GM12878 (cell line): ENCODE results near the gene PLEKHG4B. TPM values are rescaled to one million over a fixed set of nuclear protein-coding genes. Genes with fewer than 3 reads are reported as not detected.

Experiments
- ATAC-seq: fragments of 200-7000 bp; cut with Tn5 transposase; 3 replicates; pipeline ENCODE4 v1.9.1; 2020; ENCODE audit warnings: mild to moderate bottlenecking, moderate library complexity
- BruUV-seq: library from RNA; stranded (reverse); fragments of 400-500 nt; replicated peaks from 2 replicates; lab custom pipeline; 2021; lab: Mats Ljungman, UMichigan
- CTCF ChIA-PET: fragments of 300-600 bp; sonication (Branson Sonifier 250); formaldehyde crosslinking; extraction: SDS; loops from one replicate; lab custom pipeline; 2021; ENCODE audit warnings: inconsistent platforms; lab: Yijun Ruan, JAX
- POLR2A ChIA-PET: fragments of 350-600 bp; formaldehyde crosslinking; extraction: SDS; loops from one replicate; lab custom pipeline; 2021; ENCODE audit warnings: inconsistent platforms; lab: Charles Lee
- RAD21 ChIA-PET: fragments of 300-600 bp; sonication (Branson Sonifier 250); formaldehyde crosslinking; loops from one replicate; lab custom pipeline; 2023; ENCODE audit warnings: antibody characterized with exemption; ENCODE audit not compliant: unreplicated experiment; lab: Charles Lee
- SMC1A ChIA-PET: fragments of 300-600 bp; sonication (Branson Sonifier 250); formaldehyde crosslinking; loops from one replicate; lab custom pipeline; 2023; ENCODE audit not compliant: unreplicated experiment, uncharacterized antibody; lab: Charles Lee
- DNase-seq: peaks from one replicate; pipeline ENCODE4 v3.0.0-alpha.2; 2011; ENCODE audit warnings: low read depth, low spot score
- FAIRE-seq: peaks from 3 replicates; lab custom pipeline; 2011; peaks lifted over from hg19 to GRCh38; lab: Jason Lieb, UNC
- H2AFZ ChIP-seq: 2 replicates; pipeline ENCODE4 v1.6.0; 2011; ENCODE audit warnings: low read depth, low read length, control low read depth; ENCODE audit not compliant: control insufficient read depth
- H3K27ac ChIP-seq: 2 replicates; pipeline ENCODE4 v1.5.1; 2011; ENCODE audit warnings: control low read depth; ENCODE audit not compliant: control insufficient read depth, insufficient read depth
- H3K27me3 ChIP-seq, 2 experiments: replicated peaks in 1 of 2; 2 replicates each; pipeline versions ENCODE4 v1.6.0 to v1.6.1; 2011; ENCODE audit warnings: low read length in 1 of 2; ENCODE audit not compliant: control insufficient read depth in 2 of 2, insufficient read depth in 2 of 2
- H3K36me3 ChIP-seq, 2 experiments: 2 replicates each; pipeline ENCODE4 v1.5.1; 2011; ENCODE audit warnings: low read length in 1 of 2; ENCODE audit not compliant: control insufficient read depth in 2 of 2, insufficient read depth in 2 of 2
- H3K4me1 ChIP-seq: 2 replicates; pipeline ENCODE4 v1.6.1; 2011; ENCODE audit warnings: mild to moderate bottlenecking, low read length, moderate library complexity, mixed read lengths; ENCODE audit not compliant: control insufficient read depth, insufficient read depth
- H3K4me2 ChIP-seq: 2 replicates; pipeline ENCODE4 v1.6.0; 2011; ENCODE audit warnings: control low read depth; ENCODE audit not compliant: control insufficient read depth, insufficient read depth
- H3K4me3 ChIP-seq: fragments of 200-600 bp; sonication (generic); 2 replicates; pipeline ENCODE4 v1.5.1; 2016
- H3K79me2 ChIP-seq: 2 replicates; pipeline ENCODE4 v1.6.0; 2011; ENCODE audit warnings: low read length; ENCODE audit not compliant: control insufficient read depth, insufficient read depth
- H3K9ac ChIP-seq: 2 replicates; pipeline ENCODE4 v1.8.0; 2011; ENCODE audit warnings: low read length, control low read depth, mixed read lengths; ENCODE audit not compliant: control insufficient read depth, insufficient read depth
- H3K9me3 ChIP-seq: replicated peaks from 3 replicates; pipeline ENCODE4 v1.5.1; 2011; ENCODE audit warnings: mild to moderate bottlenecking, low read length; ENCODE audit not compliant: control insufficient read depth, insufficient read depth
- H4K20me1 ChIP-seq: 2 replicates; pipeline ENCODE4 v1.6.0; 2011; ENCODE audit not compliant: control insufficient read depth, insufficient read depth
- BCL11A ChIP-seq: IDR thresholded peaks from 2 replicates; pipeline ENCODE4 v1.6.1; 2011; ENCODE audit warnings: low read depth, low read length
- CREB1 ChIP-seq: IDR thresholded peaks from 2 replicates; pipeline ENCODE4 v1.6.1; 2012; ENCODE audit warnings: low read depth, mild to moderate bottlenecking, inconsistent platforms
- FOS ChIP-seq: IDR thresholded peaks from 3 replicates; pipeline ENCODE4 v1.6.1; 2011; ENCODE audit warnings: borderline replicate concordance; ENCODE audit not compliant: insufficient read length; ENCODE audit errors: extremely low read depth
- MYC ChIP-seq: IDR thresholded peaks from 2 replicates; pipeline ENCODE4 v1.6.1; 2011; ENCODE audit warnings: mild to moderate bottlenecking, low read length, moderate library complexity, inconsistent platforms; ENCODE audit not compliant: insufficient read depth, insufficient replicate concordance, insufficient read length, severe bottlenecking
- POLR2A ChIP-seq: IDR thresholded peaks from 2 replicates; pipeline ENCODE4 v1.6.1; 2011; ENCODE audit warnings: low read depth, mild to moderate bottlenecking, low read length
- POLR2AphosphoS2 ChIP-seq: IDR thresholded peaks from 2 replicates; pipeline ENCODE4 v1.6.1; 2011; ENCODE audit warnings: low read depth, mild to moderate bottlenecking, low read length, improper control_type of control experiment, moderate library complexity
- SRF ChIP-seq, 2 experiments: IDR thresholded peaks; 2 replicates each; pipeline ENCODE4 v1.6.1; 2011; ENCODE audit warnings: low read depth in 2 of 2, low read length in 2 of 2, mild to moderate bottlenecking in 1 of 2, moderate library complexity in 1 of 2
- ZNF217 ChIP-seq: fragments of 450-650 bp; IDR thresholded peaks from 2 replicates; pipeline ENCODE4 v1.6.1; 2017; ENCODE audit warnings: antibody characterized with exemption, mild to moderate bottlenecking
- WGBS: methylation state at CpG from one replicate; pipeline ENCODE4 v1.1.6; 2016; ENCODE audit warnings: low lambda C conversion rate; ENCODE audit not compliant: insufficient replicate concordance, insufficient coverage; ENCODE audit errors: missing lambda C conversion rate; 5-methylcytosine and 5-hydroxymethylcytosine counted together
- in situ Hi-C: fragments of 300-500 bp; cut with MboI; formaldehyde crosslinking; loops from 9 replicates; pipeline ENCODE4 v1.14.3; 2018; ENCODE audit warnings: mixed read lengths
- intact Hi-C: fragments of 100-400 bp; cut with micrococcal nuclease; formaldehyde crosslinking; loops from one replicate; pipeline ENCODE4 v1.14.2; 2022; ENCODE audit not compliant: unreplicated experiment
- polyA plus RNA-seq, 11 experiments: library from polyadenylated mRNA; depleted of rRNA in 4 of 11; unstranded in 6 of 11; stranded (reverse) in 5 of 11; fragments of >200 nt; fragmentation: Nextera tagmentation in 4 of 11; fragmentation: Illumina TruSeq in 1 of 11; extraction: Ambion mirVana in 4 of 11; extraction: Trizol in 1 of 11; gene quantifications; 1 replicate in 1 of 11; 2 replicates in 10 of 11; pipeline versions ENCODE4 v1.2.1 to v1.2.3, GENCODE V29; 2011 to 2016; ENCODE audit warnings: inconsistent platforms in 2 of 11, missing spikeins in 2 of 11, low read depth in 1 of 11
- total RNA-seq, 4 experiments: library from RNA; depleted of rRNA in 3 of 4; stranded (reverse); fragments of >200 nt in 3 of 4; fragmentation: Illumina TruSeq in 1 of 4; extraction: Trizol in 1 of 4; gene quantifications; 2 replicates each; pipeline versions ENCODE4 v1.2.1 to v1.2.3, GENCODE V29; 2013 to 2021
- TF ChIP-seq, protein P1 (sequence below): fragments of 450-650 bp; IDR thresholded peaks from 2 replicates; pipeline ENCODE4 v1.6.1; 2016; ENCODE audit warnings: mild to moderate bottlenecking
- TF ChIP-seq, protein P2 (sequence below): IDR thresholded peaks from 2 replicates; pipeline ENCODE4 v1.6.1; 2011; ENCODE audit warnings: borderline replicate concordance, low read depth, mild to moderate bottlenecking, moderate library complexity, low read length; ENCODE audit not compliant: insufficient read depth, poor library complexity, severe bottlenecking
- TF ChIP-seq, protein P3 (sequence below): fragments of 450-650 bp; IDR thresholded peaks from 2 replicates; pipeline ENCODE4 v1.6.1; 2017; ENCODE audit warnings: mild to moderate bottlenecking, low read depth, inconsistent platforms; ENCODE audit not compliant: poor library complexity, severe bottlenecking

PLEKHG4B gene
- total and polyA plus RNA-seq, 10 of the 15 experiments (the other 5 are each of a cell fraction or from before 2014, with no cell fraction given): under 0.01 to 0.05 (median 0.01) TPM; not detected in 6

DNA sequence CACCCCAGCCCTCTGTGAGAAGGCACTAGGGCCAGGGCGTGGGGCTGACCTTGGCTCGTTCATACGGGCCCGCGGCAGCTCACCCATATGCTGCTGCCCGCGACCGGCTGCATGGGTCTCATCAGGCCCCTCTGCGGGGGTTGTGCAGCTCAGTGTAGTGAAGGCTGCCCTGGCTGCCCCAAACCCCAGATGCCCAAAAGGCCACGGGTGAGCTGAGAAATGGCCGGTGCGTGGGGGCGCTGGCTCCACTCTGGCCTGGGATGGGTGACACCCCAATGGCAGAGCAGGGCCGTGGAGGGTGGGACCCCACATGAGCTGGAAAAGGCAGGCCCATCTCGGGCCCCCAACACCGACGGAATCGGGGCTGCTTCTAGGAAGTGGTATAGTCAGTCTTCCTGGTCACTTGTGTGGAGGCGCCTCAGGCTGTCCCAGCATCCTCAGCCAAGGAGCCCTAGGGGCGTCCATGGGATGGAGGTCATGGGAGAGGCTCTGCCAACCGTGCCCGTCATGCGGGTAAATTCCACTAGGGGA is 79.9 kb downstream of the PLEKHG4B start:
- FAIRE-seq (no peak), ATAC-seq (no peak), DNase-seq (no peak)
- intact Hi-C loops (no loop called here), in situ Hi-C loops (no loop called here)
- Histone ChIP-seq H3K79me2 (no peaks in the 10 kb centered on the region), H3K9me3 (no peaks in the 10 kb centered on the region), H3K27me3 (peaks cover 0 to 3% of the 10 kb centered on the region in 2 experiments; a peak in 2 of 4 replicates), H3K27ac (no peak overlapping the region), H3K9ac (no peak overlapping the region), H3K4me2 (no peak overlapping the region), H2AFZ (no peak overlapping the region), H3K4me3 (no peak overlapping the region), H3K4me1 (no peaks in the 10 kb centered on the region)
- ChIA-PET RAD21 (no interaction called here), CTCF (no interaction called here), SMC1A (no interaction called here)
- no peak for TF ChIP-seq ZNF217
- TF ChIP-seq CREB1: no peak
- no peak for TF ChIP-seq FOS
- no peak for TF ChIP-seq SRF (IDR thresholded peaks at IDR 0.05; ENCODE audit: low read depth in 2 of 2, low read length in 2 of 2)
- TF ChIP-seq, protein P1, sequence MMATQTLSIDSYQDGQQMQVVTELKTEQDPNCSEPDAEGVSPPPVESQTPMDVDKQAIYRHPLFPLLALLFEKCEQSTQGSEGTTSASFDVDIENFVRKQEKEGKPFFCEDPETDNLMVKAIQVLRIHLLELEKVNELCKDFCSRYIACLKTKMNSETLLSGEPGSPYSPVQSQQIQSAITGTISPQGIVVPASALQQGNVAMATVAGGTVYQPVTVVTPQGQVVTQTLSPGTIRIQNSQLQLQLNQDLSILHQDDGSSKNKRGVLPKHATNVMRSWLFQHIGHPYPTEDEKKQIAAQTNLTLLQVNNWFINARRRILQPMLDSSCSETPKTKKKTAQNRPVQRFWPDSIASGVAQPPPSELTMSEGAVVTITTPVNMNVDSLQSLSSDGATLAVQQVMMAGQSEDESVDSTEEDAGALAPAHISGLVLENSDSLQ: no peak
- TF ChIP-seq POLR2A: no peak
- TF ChIP-seq, protein P2, sequence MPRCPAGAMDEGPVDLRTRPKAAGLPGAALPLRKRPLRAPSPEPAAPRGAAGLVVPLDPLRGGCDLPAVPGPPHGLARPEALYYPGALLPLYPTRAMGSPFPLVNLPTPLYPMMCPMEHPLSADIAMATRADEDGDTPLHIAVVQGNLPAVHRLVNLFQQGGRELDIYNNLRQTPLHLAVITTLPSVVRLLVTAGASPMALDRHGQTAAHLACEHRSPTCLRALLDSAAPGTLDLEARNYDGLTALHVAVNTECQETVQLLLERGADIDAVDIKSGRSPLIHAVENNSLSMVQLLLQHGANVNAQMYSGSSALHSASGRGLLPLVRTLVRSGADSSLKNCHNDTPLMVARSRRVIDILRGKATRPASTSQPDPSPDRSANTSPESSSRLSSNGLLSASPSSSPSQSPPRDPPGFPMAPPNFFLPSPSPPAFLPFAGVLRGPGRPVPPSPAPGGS: no peak
- TF ChIP-seq, protein P3, sequence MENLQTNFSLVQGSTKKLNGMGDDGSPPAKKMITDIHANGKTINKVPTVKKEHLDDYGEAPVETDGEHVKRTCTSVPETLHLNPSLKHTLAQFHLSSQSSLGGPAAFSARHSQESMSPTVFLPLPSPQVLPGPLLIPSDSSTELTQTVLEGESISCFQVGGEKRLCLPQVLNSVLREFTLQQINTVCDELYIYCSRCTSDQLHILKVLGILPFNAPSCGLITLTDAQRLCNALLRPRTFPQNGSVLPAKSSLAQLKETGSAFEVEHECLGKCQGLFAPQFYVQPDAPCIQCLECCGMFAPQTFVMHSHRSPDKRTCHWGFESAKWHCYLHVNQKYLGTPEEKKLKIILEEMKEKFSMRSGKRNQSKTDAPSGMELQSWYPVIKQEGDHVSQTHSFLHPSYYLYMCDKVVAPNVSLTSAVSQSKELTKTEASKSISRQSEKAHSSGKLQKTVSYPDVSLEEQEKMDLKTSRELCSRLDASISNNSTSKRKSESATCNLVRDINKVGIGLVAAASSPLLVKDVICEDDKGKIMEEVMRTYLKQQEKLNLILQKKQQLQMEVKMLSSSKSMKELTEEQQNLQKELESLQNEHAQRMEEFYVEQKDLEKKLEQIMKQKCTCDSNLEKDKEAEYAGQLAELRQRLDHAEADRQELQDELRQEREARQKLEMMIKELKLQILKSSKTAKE: no peak
- no peak for TF ChIP-seq POLR2AphosphoS2
- no peak for TF ChIP-seq BCL11A
- TF ChIP-seq MYC: no peak
- TF ChIP-seq, all 136 proteins: peak for 0
- BruUV-seq: no TSS peak
- no peaks in the 10 kb centered on the region for H3K36me3 ChIP-seq
- no peaks in the 10 kb centered on the region for H4K20me1 ChIP-seq
- POLR2A ChIA-PET: no interaction called here
- WGBS: 62% methylated on average over 23 of the region's 23 CpGs
